Measurements from ENCODE around the gene CHRFAM7A.
"Not testable (repeated sequence)": the region's sequence is repeated elsewhere in the genome, so short reads cannot be mapped to it uniquely, and the experiment has no call there.

CHRFAM7A gene

GRCh38 chr15:30315704-30316103 is 77.6 kb downstream of the CHRFAM7A start:
- DNase-seq (ENCODE audit: low read depth): not testable (repeated sequence)

GRCh38 chr15:30310575-30310974 is 82.8 kb downstream of the CHRFAM7A start:
- DNase-seq (ENCODE audit: low read depth): not testable (repeated sequence)
